DOHH2 (cell line): ENCODE measurements around the gene GP1BB.

Experiments
- H3F3A ChIP-seq: fragments of 200-600 bp; sonication (generic), shearing (Covaris generic); 2 replicates; pipeline ENCODE4 v1.6.0; 2016; ENCODE audit warnings: antibody characterized with exemption, mild to moderate bottlenecking; ENCODE audit not compliant: control insufficient read depth, insufficient read depth
- H3K27ac ChIP-seq: fragments of 200-600 bp; sonication (generic); 2 replicates; pipeline ENCODE4 v1.5.1; 2014; ENCODE audit warnings: low read depth, mild to moderate bottlenecking, low read length, moderate library complexity
- H3K27me3 ChIP-seq: fragments of 200-600 bp; sonication (generic); 2 replicates; pipeline ENCODE4 v1.6.1; 2014; ENCODE audit warnings: mild to moderate bottlenecking, low read length, mixed read lengths; ENCODE audit not compliant: control insufficient read depth
- H3K36me3 ChIP-seq: fragments of 200-600 bp; sonication (generic); 2 replicates; pipeline ENCODE4 v1.6.1; 2014; ENCODE audit warnings: mild to moderate bottlenecking, low read length, moderate library complexity, mixed read lengths; ENCODE audit not compliant: control insufficient read depth
- H3K4me1 ChIP-seq: fragments of 200-600 bp; sonication (generic); 2 replicates; pipeline ENCODE4 v1.6.1; 2014; ENCODE audit warnings: mild to moderate bottlenecking, low read length, mixed read lengths; ENCODE audit not compliant: control insufficient read depth
- H3K4me2 ChIP-seq: fragments of 200-600 bp; sonication (generic); 2 replicates; pipeline ENCODE4 v1.6.0; 2014; ENCODE audit warnings: mild to moderate bottlenecking, low read length, moderate library complexity
- H3K4me3 ChIP-seq: fragments of 200-600 bp; sonication (generic); 2 replicates; pipeline ENCODE4 v1.5.1; 2014; ENCODE audit warnings: mild to moderate bottlenecking, low read length, mixed read lengths
- H3K79me2 ChIP-seq: fragments of 200-600 bp; sonication (generic); 2 replicates; pipeline ENCODE4 v1.6.1; 2014; ENCODE audit warnings: mild to moderate bottlenecking, low read length, mixed read lengths; ENCODE audit not compliant: control insufficient read depth
- H3K9me2 ChIP-seq: fragments of 200-600 bp; sonication (generic); replicated peaks from 2 replicates; pipeline ENCODE4 v1.6.1; 2014; ENCODE audit warnings: mild to moderate bottlenecking, low read length, mixed read lengths; ENCODE audit not compliant: control insufficient read depth
- H3K9me3 ChIP-seq: fragments of 200-600 bp; sonication (generic); 2 replicates; pipeline ENCODE4 v1.6.1; 2014; ENCODE audit warnings: antibody characterized with exemption, low read length, mixed read lengths; ENCODE audit not compliant: control insufficient read depth, insufficient read depth
- H4K20me1 ChIP-seq: fragments of 200-600 bp; sonication (generic); 2 replicates; pipeline ENCODE4 v1.6.0; 2014; ENCODE audit warnings: low read depth, mild to moderate bottlenecking, antibody characterized with exemption, low read length, moderate library complexity; ENCODE audit not compliant: control insufficient read depth, insufficient read depth
- EZH2phosphoT487 ChIP-seq: fragments of 200-600 bp; sonication (generic); IDR thresholded peaks from 2 replicates; pipeline ENCODE4 v1.6.1; 2017; ENCODE audit warnings: borderline replicate concordance, mild to moderate bottlenecking, antibody characterized with exemption, low read length, moderate library complexity, mixed read lengths
- TF ChIP-seq, protein P1 (sequence below): fragments of 200-600 bp; sonication (generic); IDR thresholded peaks from one replicate; pipeline ENCODE4 v1.5.1; 2014; ENCODE audit warnings: antibody characterized with exemption, mild to moderate bottlenecking, low read depth, low read length; ENCODE audit not compliant: poor library complexity, severe bottlenecking

GP1BB gene

GRCh38 chr22:19754701-19755144 is 31.4 kb downstream of the GP1BB start:
- Histone ChIP-seq H3K27me3 (peaks cover 69% of the 10 kb centered on the region), H3K36me3 (no peaks in the 10 kb centered on the region), H3K79me2 (no peaks in the 10 kb centered on the region), H3K27ac (no peak overlapping the region), H3K9me3 (no peaks in the 10 kb centered on the region), H3K9me2 (no peaks in the 10 kb centered on the region), H3K4me2 (no peak overlapping the region), H3K4me3 (no peak overlapping the region), H3K4me1 (peaks cover 21% of the 10 kb centered on the region), H3F3A (no peaks in the 10 kb centered on the region), H4K20me1 (no peaks in the 10 kb centered on the region)
- TF ChIP-seq EZH2phosphoT487: no peak
- TF ChIP-seq, protein P1, sequence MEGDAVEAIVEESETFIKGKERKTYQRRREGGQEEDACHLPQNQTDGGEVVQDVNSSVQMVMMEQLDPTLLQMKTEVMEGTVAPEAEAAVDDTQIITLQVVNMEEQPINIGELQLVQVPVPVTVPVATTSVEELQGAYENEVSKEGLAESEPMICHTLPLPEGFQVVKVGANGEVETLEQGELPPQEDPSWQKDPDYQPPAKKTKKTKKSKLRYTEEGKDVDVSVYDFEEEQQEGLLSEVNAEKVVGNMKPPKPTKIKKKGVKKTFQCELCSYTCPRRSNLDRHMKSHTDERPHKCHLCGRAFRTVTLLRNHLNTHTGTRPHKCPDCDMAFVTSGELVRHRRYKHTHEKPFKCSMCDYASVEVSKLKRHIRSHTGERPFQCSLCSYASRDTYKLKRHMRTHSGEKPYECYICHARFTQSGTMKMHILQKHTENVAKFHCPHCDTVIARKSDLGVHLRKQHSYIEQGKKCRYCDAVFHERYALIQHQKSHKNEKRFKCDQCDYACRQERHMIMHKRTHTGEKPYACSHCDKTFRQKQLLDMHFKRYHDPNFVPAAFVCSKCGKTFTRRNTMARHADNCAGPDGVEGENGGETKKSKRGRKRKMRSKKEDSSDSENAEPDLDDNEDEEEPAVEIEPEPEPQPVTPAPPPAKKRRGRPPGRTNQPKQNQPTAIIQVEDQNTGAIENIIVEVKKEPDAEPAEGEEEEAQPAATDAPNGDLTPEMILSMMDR: no peak

DNA sequence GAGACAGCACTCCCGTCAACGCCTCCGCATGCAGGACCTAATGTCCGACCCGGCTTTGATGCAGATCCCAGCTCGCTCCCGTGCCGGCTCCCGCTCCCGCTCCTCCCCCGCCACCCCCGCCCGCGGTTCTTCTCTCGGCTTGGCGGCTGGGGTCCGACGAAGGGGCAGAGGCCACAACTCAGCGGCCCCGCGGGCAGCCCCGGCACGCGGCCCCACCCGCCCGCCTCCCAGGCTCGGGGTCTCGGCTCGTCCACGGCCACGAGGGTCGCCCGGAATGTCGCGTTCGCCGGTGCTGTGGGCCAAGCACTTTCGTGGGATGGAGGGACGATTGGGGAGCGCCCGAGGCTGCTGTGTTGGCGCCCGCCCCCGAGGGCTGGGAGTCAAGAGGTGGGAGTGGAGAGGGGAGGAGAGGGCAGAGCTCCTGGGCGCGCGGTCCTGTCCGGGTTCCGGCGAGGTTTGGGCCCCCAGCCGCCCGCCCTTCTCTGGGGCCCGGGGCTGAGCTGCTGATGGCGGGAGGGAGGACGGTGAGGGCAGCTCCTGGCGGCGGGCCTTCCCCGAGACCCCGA is 31.9 kb downstream of the GP1BB start:
- H3K9me3 ChIP-seq: no peaks in the 10 kb centered on the region
- H3K4me1 ChIP-seq: peaks cover 21% of the 10 kb centered on the region
- H3K79me2 ChIP-seq: no peaks in the 10 kb centered on the region
- H4K20me1 ChIP-seq: no peaks in the 10 kb centered on the region
- H3K9me2 ChIP-seq: no peaks in the 10 kb centered on the region
- H3K4me3 ChIP-seq: no peak overlapping the region
- peaks cover 4% of the 10 kb centered on the region; the same call in 1 of the 2 replicates for H3F3A ChIP-seq
- no peaks in the 10 kb centered on the region for H3K36me3 ChIP-seq
- no peak overlapping the region for H3K4me2 ChIP-seq
- peaks cover 74% of the 10 kb centered on the region for H3K27me3 ChIP-seq
- no peak overlapping the region for H3K27ac ChIP-seq
- no peak for TF ChIP-seq EZH2phosphoT487
- TF ChIP-seq, protein P1: no peak

GRCh38 chr22:19755722-19756287 is 32.5 kb downstream of the GP1BB start:
- no peak for TF ChIP-seq EZH2phosphoT487
- TF ChIP-seq, protein P1: no peak
- no peaks in the 10 kb centered on the region for H3K9me2 ChIP-seq
- H3K27ac ChIP-seq: no peak overlapping the region
- peak overlapping the region; percentile 67 for H3K4me2 ChIP-seq
- peaks cover 21% of the 10 kb centered on the region for H3K4me1 ChIP-seq
- H3F3A ChIP-seq: peaks cover 4% of the 10 kb centered on the region; the same call in 1 of the 2 replicates
- H4K20me1 ChIP-seq: no peaks in the 10 kb centered on the region
- no peaks in the 10 kb centered on the region for H3K79me2 ChIP-seq
- H3K36me3 ChIP-seq: no peaks in the 10 kb centered on the region
- no peaks in the 10 kb centered on the region for H3K9me3 ChIP-seq
- H3K27me3 ChIP-seq: peaks cover 74% of the 10 kb centered on the region
- no peak overlapping the region; the same call in 1 of the 2 replicates for H3K4me3 ChIP-seq
